Pancreas (tissue), 10 donors: ENCODE results near the gene NUDT22. TPM values are rescaled to one million over a fixed set of nuclear protein-coding genes. Genes with fewer than 3 reads are reported as not detected.

Source experiments
- ATAC-seq, 4 donors: fragments of 200-7000 bp; cut with Tn5 transposase; one replicate each; pipeline versions ENCODE4 v1.8.0 to v1.9.1; 2020; ENCODE audit warnings: mild to moderate bottlenecking in 4 of 4, moderate library complexity in 4 of 4
- DNase-seq, 6 donors: peaks; one replicate each; pipeline ENCODE4 v3.0.0-alpha.2; 2020
- FAIRE-seq: peaks from 2 replicates; lab custom pipeline; 2012; peaks lifted over from hg19 to GRCh38; lab: Jason Lieb, UNC
- H3K27ac ChIP-seq, 4 donors: fragments of 200-600 bp; sonication (generic); 1 replicate in 3 of 4; 2 replicates in 1 of 4; pipeline versions ENCODE4 v1.5.0 to v1.8.0; 2020
- H3K27me3 ChIP-seq, 4 donors: fragments of 200-600 bp; one replicate each; pipeline ENCODE4 v1.8.0; 2021
- H3K36me3 ChIP-seq, 3 donors: fragments of 200-600 bp; sonication (generic) in 1 of 3; one replicate each; pipeline versions ENCODE4 v1.5.0 to v1.8.0; 2020 to 2021
- H3K4me1 ChIP-seq, 3 donors: fragments of 200-600 bp; one replicate each; pipeline ENCODE4 v1.8.0; 2021
- H3K4me3 ChIP-seq, 4 donors: fragments of 200-600 bp; sonication (generic) in 2 of 4; one replicate each; pipeline versions ENCODE4 v1.5.0 to v1.8.0; 2020 to 2021
- H3K9me3 ChIP-seq, 4 donors: fragments of 200-600 bp; one replicate each; pipeline ENCODE4 v1.8.0; 2021
- CTCF ChIP-seq, 4 donors: fragments of 200-600 bp; sonication (generic) in 3 of 4; IDR thresholded peaks; one replicate each; pipeline versions ENCODE4 v1.5.0 to v1.8.0; 2021; ENCODE audit warnings: antibody characterized with exemption in 4 of 4
- WGBS, 2 donors: extraction: QIAGEN DNeasy Blood & Tissue Kit; methylation state at CpG; one replicate each; pipeline ENCODE4 v1.1.7; 2013; 5-methylcytosine and 5-hydroxymethylcytosine counted together
- intact Hi-C, 3 donors: fragments of 100-400 bp; cut with DNase I; formaldehyde crosslinking; loops; one replicate each; pipeline versions ENCODE4 v1.11.1 to v1.14.2; 2022
- polyA plus RNA-seq, 2 donors: library from polyadenylated mRNA; stranded (reverse); fragments of 200-250 nt; gene quantifications; one replicate each; pipeline ENCODE4 v1.2.3, GENCODE V29; 2013
- total RNA-seq, 6 donors: library from RNA; stranded (reverse); fragmentation: NEBNext Ultra II Directional in 4 of 6; extraction: Animal tissue kit (Norgen Biotek cat#: 25700) in 4 of 6; gene quantifications; one replicate each; pipeline versions ENCODE4 v1.2.1 to v1.2.4, GENCODE V29; 2021 to 2023
- donor health status: healthy with polysubstance abuse.
- donor health status: DM: no; HTN: no; CAD: no; lungs with moderate emphysema.
- donor health status: DM: no; HTN: no; CAD: no.
- donor health status: control.
- donor health status: control.
- donor health status: Bipolar disorder and iron deficiency.
- donor health status: DM: yes; HTN: yes; CAD: no.
- donor health status: DM: no; HTN: no; CAD: no.
- donor health status: DM: no; HTN: no; CAD: no.
- donor health status: DM: yes; HTN: yes; CAD: no.

Gene NUDT22
- total and polyA plus RNA-seq, 8 donors = 32.6 to 115 (median 39.0) TPM

DNA sequence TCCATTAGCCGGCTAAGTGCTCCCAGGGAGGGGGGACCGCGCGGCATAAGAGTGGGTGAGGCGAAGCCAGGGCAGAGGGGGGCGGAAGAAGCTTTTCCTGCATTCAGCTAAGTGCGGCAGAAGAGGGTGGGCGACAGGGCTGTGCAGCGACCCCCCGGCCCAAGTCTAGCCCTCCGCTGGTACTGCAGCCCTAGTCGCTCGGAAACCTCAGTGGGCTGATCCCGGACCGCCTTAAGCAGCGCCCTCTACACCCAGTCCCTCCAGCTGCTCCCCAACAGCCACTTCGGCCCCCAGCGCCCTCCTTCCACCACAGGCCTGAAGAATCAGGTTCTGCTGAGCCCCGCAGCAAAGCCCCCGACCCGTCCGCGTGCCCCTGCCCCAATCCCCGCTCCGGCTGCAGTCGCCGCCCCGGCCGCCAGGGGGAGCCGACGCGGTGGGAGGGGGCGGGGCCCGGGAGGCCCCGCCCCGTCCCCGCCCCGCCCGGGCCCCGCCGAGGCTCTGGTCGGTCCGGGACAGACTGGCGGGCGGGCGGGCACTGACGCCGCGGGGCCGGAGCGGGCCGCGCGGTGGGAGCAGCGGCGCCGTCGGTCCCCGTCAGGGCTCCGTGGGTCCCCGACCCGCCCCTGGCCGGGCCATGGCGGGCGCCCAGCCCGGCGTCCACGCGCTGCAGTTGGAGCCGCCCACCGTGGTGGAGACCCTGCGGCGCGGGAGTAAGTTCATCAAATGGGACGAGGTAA, 25.1 kb downstream of the NUDT22 start, which contains the start of gene PLCB3:
Gene PLCB3, plus strand, starts transcription at position 515 of the 737 bp plus-strand sequence. Its CDS starts 120 bp downstream, at position 635.
- 1% methylated on average over 50 to 75 of the region's 75 CpGs for WGBS, 2 donors
- Histone ChIP-seq H3K27me3 (no peaks in the 10 kb centered on the region), H3K36me3 (peaks cover 0 to 3% (median 0%) of the 10 kb centered on the region in 3 donors), H3K4me1 (peaks cover 0 to 8% (median 4%) of the 10 kb centered on the region in 3 donors), H3K4me3 (peak within 1 kb of the TSS; percentile 56 to 90 (median 78)), H3K27ac (no peak within 1 kb of the TSS), H3K9me3 (no peaks in the 10 kb centered on the region)
- FAIRE-seq = no peak
- intact Hi-C loops = no loop called here
- peak in 5 of 6 donors; percentile 38 to 93 (median 73) for DNase-seq
- ATAC-seq = peak; percentile 47 to 72 (median 70)
- TF ChIP-seq CTCF (IDR thresholded peaks at IDR 0.05) = peak; percentile 55 to 75 (median 74)

DNA sequence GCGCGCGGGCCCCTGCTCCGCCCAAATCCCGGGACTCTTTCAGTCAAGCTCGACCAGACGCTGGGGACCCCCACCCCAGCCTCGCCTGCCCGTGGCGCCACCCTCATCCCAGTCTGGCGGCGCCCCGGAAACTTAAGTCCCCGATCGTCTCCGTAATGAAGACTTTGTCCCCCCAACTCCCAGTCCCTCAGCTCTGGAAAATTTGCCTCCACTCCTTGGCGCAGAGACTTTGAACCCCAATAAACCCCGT, 25.6 kb downstream of the NUDT22 start:
- Histone ChIP-seq H3K27ac (no peak overlapping the region), H3K36me3 (peaks cover 0 to 8% (median 0%) of the 10 kb centered on the region in 3 donors), H3K27me3 (no peaks in the 10 kb centered on the region), H3K9me3 (no peaks in the 10 kb centered on the region), H3K4me1 (peaks cover 0 to 8% (median 4%) of the 10 kb centered on the region in 3 donors), H3K4me3 (peak overlapping the region; percentile 56 to 90 (median 78))
- intact Hi-C loops = no loop called here
- FAIRE-seq = no peak
- TF ChIP-seq CTCF (IDR thresholded peaks at IDR 0.05) = no peak
- no peak for DNase-seq
- WGBS, 2 donors = 1 to 2% methylated on average over 18 of the region's 18 CpGs
- no peak for ATAC-seq

DNA sequence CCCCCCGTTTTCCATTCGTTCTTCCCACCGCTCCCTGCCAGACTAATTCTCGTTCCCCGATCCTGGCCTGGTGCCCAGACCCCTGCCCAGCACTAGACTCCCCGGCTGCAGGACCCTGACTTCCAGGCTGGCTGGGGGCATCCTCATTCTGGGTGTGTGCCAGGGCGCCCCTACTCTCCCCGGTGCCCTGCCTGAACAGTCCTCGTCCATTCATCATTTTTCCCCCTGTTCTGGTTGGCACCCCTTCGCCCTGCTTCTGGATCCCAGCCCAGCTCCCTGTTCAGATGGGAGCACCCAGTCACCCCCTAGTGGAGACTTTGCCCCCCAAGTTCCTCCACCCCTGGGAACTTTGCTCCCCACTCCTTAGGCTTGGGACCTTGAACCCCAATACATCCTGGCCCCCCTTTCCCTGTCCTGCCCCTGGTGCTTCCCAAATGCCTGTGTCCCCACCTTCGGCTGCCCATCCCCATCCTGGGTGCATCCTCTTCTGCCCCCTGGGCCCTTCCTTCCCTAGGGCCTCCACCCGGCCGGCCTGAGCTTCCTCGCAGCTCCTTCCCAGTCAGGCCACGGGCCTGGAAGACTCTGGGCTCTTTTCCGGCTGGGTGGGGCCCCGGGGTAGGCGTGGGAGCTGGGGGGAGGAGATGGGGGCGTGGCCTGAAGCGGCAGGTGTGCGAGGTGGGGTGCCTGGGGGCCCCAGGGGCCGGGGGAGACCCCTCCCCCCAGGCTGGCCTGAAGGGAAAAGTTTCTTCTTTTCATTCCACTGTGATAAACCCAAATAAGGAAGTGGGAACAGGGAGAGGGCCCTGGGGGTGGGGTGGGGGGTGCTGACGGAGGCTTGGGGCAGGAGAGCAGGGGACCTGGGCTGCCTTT, 26.2 kb downstream of the NUDT22 start:
- 4 to 5% methylated on average over 23 of the region's 23 CpGs for WGBS, 2 donors
- DNase-seq (peak in 4 of 6 donors; percentile 52 to 78 (median 72)), ATAC-seq (peak; percentile 21 to 55 (median 34)), FAIRE-seq (no peak)
- intact Hi-C loops = no loop called here
- Histone ChIP-seq H3K27me3 (no peaks in the 10 kb centered on the region), H3K36me3 (peaks cover 0 to 9% (median 0%) of the 10 kb centered on the region in 3 donors), H3K27ac (no peak overlapping the region), H3K4me3 (peak overlapping the region; percentile 56 to 90 (median 78)), H3K4me1 (peaks cover 0 to 8% (median 4%) of the 10 kb centered on the region in 3 donors), H3K9me3 (no peaks in the 10 kb centered on the region)
- TF ChIP-seq CTCF (IDR thresholded peaks at IDR 0.05) = no peak

DNA sequence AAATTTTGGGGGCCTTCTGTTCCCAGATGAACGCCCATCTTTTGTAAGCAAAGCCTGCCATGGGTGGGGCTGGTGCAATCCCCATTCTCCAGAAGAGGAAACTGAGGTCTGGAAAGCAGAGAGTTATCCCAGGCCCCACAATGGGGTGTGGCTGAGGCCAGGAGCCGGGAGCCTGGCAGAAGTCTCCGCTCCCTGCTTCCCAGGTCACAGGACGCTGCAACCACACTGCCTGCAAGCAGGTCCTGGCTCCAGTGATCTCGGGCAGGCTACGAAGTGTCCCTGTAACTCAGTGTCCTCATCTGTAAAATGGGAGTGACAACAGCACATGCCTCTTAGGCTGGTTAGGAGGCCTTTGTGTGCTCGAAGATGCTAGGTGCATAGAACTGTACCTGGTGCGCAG, 27.0 kb downstream of the NUDT22 start:
- intact Hi-C loops = no loop called here
- Histone ChIP-seq H3K9me3 (no peaks in the 10 kb centered on the region), H3K36me3 (peaks cover 0 to 9% (median 0%) of the 10 kb centered on the region in 3 donors), H3K4me3 (no peak overlapping the region), H3K27me3 (no peaks in the 10 kb centered on the region), H3K4me1 (peaks cover 0 to 4% (median 4%) of the 10 kb centered on the region in 3 donors), H3K27ac (no peak overlapping the region)
- 83 to 85% methylated on average over 8 of the region's 8 CpGs for WGBS, 2 donors
- DNase-seq = no peak
- TF ChIP-seq CTCF (IDR thresholded peaks at IDR 0.05) = no peak
- no peak for ATAC-seq
- FAIRE-seq = no peak
